Liver (tissue), 9 donors: Measurements from ENCODE around the gene ZNF211. TPM values are rescaled to one million over a fixed set of nuclear protein-coding genes. Genes with fewer than 3 reads are reported as not detected.

Experiments
- DNase-seq: peaks from one replicate; pipeline ENCODE4 v3.0.0-alpha.2; 2017; ENCODE audit warnings: low spot score
- H3K27ac ChIP-seq, 2 donors: one replicate each; pipeline ENCODE4 v1.7.0; 2013; ENCODE audit warnings: inconsistent platforms in 2 of 2, low read length in 2 of 2, control low read depth in 1 of 2, low read depth in 1 of 2, mild to moderate bottlenecking in 1 of 2
- H3K27me3 ChIP-seq, 4 donors: one replicate each; pipeline versions ENCODE4 v1.6.1 to v1.7.0; 2013; ENCODE audit warnings: low read length in 3 of 4, inconsistent platforms in 1 of 4, mild to moderate bottlenecking in 1 of 4, moderate library complexity in 1 of 4; ENCODE audit not compliant: control insufficient read depth in 4 of 4, insufficient read depth in 4 of 4
- H3K36me3 ChIP-seq, 4 donors: one replicate each; pipeline versions ENCODE4 v1.6.1 to v1.7.0; 2013; ENCODE audit warnings: low read length in 3 of 4, mild to moderate bottlenecking in 3 of 4, low read depth in 1 of 4, moderate library complexity in 1 of 4; ENCODE audit not compliant: control insufficient read depth in 4 of 4, insufficient read depth in 3 of 4
- H3K4me1 ChIP-seq, 4 donors: one replicate each; pipeline versions ENCODE4 v1.6.1 to v1.7.0; 2013; ENCODE audit warnings: low read length in 3 of 4, mild to moderate bottlenecking in 3 of 4, moderate library complexity in 1 of 4; ENCODE audit not compliant: control insufficient read depth in 4 of 4, insufficient read depth in 4 of 4
- H3K4me3 ChIP-seq, 3 donors: one replicate each; pipeline versions ENCODE4 v1.6.1 to v1.7.0; 2013; ENCODE audit warnings: low read length in 3 of 3, control low read depth in 1 of 3, low read depth in 1 of 3, mild to moderate bottlenecking in 1 of 3
- H3K9ac ChIP-seq, 2 donors: one replicate each; pipeline ENCODE4 v1.7.0; 2013; ENCODE audit warnings: low read length in 2 of 2, mild to moderate bottlenecking in 2 of 2, moderate library complexity in 2 of 2, control low read depth in 1 of 2, low read depth in 1 of 2
- H3K9me3 ChIP-seq, 4 donors: one replicate each; pipeline versions ENCODE4 v1.6.1 to v1.7.0; 2013; ENCODE audit warnings: low read length in 3 of 4; ENCODE audit not compliant: control insufficient read depth in 4 of 4
- CTCF ChIP-seq: fragments of 150-350 bp; IDR thresholded peaks from 2 replicates; pipeline ENCODE4 v1.5.1; 2017; ENCODE audit warnings: improper control_type of control experiment, low read depth, low read length; ENCODE audit not compliant: missing input control
- EGR1 ChIP-seq, 2 donors: IDR thresholded peaks; 2 replicates each; pipeline ENCODE4 v1.6.1; 2016 to 2018; ENCODE audit warnings: antibody characterized with exemption in 2 of 2, low read depth in 2 of 2
- FOXA1 ChIP-seq: IDR thresholded peaks from 2 replicates; pipeline ENCODE4 v1.6.1; 2016; ENCODE audit warnings: antibody characterized with exemption
- FOXA2 ChIP-seq: IDR thresholded peaks from 2 replicates; pipeline ENCODE4 v1.6.1; 2016; ENCODE audit warnings: antibody characterized with exemption
- GABPA ChIP-seq, 2 donors: IDR thresholded peaks in 1 of 2; conservative IDR thresholded peaks in 1 of 2; 2 replicates each; pipeline ENCODE4 v1.6.1; 2016; ENCODE audit warnings: antibody characterized with exemption in 2 of 2, mild to moderate bottlenecking in 1 of 2, moderate library complexity in 1 of 2
- HNF4A ChIP-seq, 2 donors: conservative IDR thresholded peaks; 2 replicates each; pipeline ENCODE4 v1.6.1; 2016; ENCODE audit warnings: antibody characterized with exemption in 2 of 2, mild to moderate bottlenecking in 2 of 2
- HNF4G ChIP-seq: IDR thresholded peaks from 2 replicates; pipeline ENCODE4 v1.6.1; 2016; ENCODE audit warnings: antibody characterized with exemption
- JUND ChIP-seq, 2 donors: IDR thresholded peaks; 2 replicates each; pipeline ENCODE4 v1.6.1; 2016; ENCODE audit warnings: antibody characterized with exemption in 2 of 2
- NR2F2 ChIP-seq: IDR thresholded peaks from 2 replicates; pipeline ENCODE4 v1.6.1; 2016; ENCODE audit warnings: antibody characterized with exemption
- RAD21 ChIP-seq, 2 donors: IDR thresholded peaks; 2 replicates each; pipeline ENCODE4 v1.6.1; 2016; ENCODE audit warnings: antibody characterized with exemption in 2 of 2, mild to moderate bottlenecking in 2 of 2
- REST ChIP-seq: IDR thresholded peaks from 2 replicates; pipeline ENCODE4 v1.6.1; 2016; ENCODE audit warnings: antibody characterized with exemption, mild to moderate bottlenecking
- SP1 ChIP-seq: IDR thresholded peaks from 2 replicates; pipeline ENCODE4 v1.6.1; 2018; ENCODE audit warnings: antibody characterized with exemption, mild to moderate bottlenecking
- TAF1 ChIP-seq: conservative IDR thresholded peaks from 2 replicates; pipeline ENCODE4 v1.6.1; 2016; ENCODE audit warnings: antibody characterized with exemption, mild to moderate bottlenecking
- WGBS: extraction: QIAGEN DNeasy Blood & Tissue Kit; methylation state at CpG from one replicate; pipeline ENCODE4 v1.1.7; 2013; 5-methylcytosine and 5-hydroxymethylcytosine counted together
- polyA plus RNA-seq, 2 donors: library from polyadenylated mRNA; stranded (reverse) in 1 of 2; unstranded in 1 of 2; fragments of 200-250 nt in 1 of 2; fragments of >200 nt in 1 of 2; fragmentation: Nextera tagmentation in 1 of 2; extraction: Ambion mirVana in 1 of 2; gene quantifications; one replicate each; pipeline versions ENCODE4 v1.2.1 to v1.2.3, GENCODE V29; 2013 to 2015
- total RNA-seq, 2 donors: library from RNA; depleted of rRNA; stranded (reverse); fragments of >200 nt; gene quantifications; one replicate each; pipeline ENCODE4 v1.2.3, GENCODE V29; 2014
- TF ChIP-seq, protein P1 (sequence below): IDR thresholded peaks from 2 replicates; pipeline ENCODE4 v1.6.1; 2016; ENCODE audit warnings: antibody characterized with exemption
- TF ChIP-seq, protein P2 (sequence below): IDR thresholded peaks from 2 replicates; pipeline ENCODE4 v1.6.1; 2016; ENCODE audit warnings: antibody characterized with exemption
- TF ChIP-seq, protein P3 (sequence below): IDR thresholded peaks from 2 replicates; pipeline ENCODE4 v1.6.1; 2016; ENCODE audit warnings: antibody characterized with exemption
- donor health status: healthy.
- donor health status: healthy.
- donor health status: healthy.
- donor health status: healthy.
- donor health status: healthy.

The ZNF211 gene
- total and polyA plus RNA-seq, 4 donors, result 2.0 to 7.0 (median 3.3) TPM

DNA sequence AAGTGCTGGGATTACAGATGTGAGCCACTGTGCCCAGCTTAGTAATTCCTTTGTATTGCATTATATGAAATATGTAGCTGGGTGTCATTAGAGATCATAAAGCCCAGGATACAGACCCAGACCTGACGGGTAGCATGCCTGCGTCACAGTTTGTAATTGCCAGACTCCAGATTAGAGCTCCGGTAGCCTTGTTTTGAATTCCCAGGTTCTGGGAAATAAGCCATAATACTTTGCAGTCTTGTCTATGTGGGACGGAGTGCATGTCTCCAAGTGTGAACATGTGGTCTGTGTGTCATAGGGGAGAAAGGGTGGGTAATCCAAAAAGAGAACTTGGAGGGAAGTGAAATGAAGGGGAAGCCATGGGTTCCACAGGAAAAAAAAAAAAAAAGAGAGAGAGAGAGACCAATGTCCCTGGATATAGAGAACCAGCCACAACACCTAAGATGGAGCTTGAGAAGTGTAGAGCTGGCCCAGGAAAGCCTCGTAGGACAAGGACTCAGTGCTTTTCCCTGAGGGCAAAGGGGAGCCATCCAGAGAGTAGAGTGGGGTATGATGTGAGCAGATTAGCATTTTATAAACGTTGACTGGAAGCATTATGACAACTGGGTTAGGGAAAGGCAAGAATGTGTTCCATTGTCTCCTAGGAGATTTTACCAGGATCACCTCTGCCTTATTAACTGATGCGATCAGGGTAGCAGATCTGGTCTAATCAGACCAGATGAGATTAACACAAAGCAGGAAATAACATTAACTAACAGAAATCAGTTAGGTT lies 38.3 kb downstream of the ZNF211 start:
- TF ChIP-seq RAD21 (IDR thresholded peaks at IDR 0.05) (no peak), FOXA1 (no peak)
- peaks cover 0 to 3% (median 1%) of the 10 kb centered on the region in 4 donors for H3K27me3 ChIP-seq
- H3K4me3 ChIP-seq, result no peak overlapping the region
- H3K9me3 ChIP-seq, result peaks cover 6 to 30% (median 21%) of the 10 kb centered on the region in 4 donors
- peaks cover 0 to 2% (median 0%) of the 10 kb centered on the region in 4 donors for H3K36me3 ChIP-seq
- H3K4me1 ChIP-seq, result no peaks in the 10 kb centered on the region
- H3K9ac ChIP-seq, result no peak overlapping the region
- DNase-seq, result no peak
- WGBS, result 66% methylated on average over 7 of the region's 7 CpGs
- no peak overlapping the region for H3K27ac ChIP-seq

GRCh38 chr19:57672466-57672865 lies 39.5 kb downstream of the ZNF211 start:
- no peak overlapping the region for H3K27ac ChIP-seq
- TF ChIP-seq, protein P1, sequence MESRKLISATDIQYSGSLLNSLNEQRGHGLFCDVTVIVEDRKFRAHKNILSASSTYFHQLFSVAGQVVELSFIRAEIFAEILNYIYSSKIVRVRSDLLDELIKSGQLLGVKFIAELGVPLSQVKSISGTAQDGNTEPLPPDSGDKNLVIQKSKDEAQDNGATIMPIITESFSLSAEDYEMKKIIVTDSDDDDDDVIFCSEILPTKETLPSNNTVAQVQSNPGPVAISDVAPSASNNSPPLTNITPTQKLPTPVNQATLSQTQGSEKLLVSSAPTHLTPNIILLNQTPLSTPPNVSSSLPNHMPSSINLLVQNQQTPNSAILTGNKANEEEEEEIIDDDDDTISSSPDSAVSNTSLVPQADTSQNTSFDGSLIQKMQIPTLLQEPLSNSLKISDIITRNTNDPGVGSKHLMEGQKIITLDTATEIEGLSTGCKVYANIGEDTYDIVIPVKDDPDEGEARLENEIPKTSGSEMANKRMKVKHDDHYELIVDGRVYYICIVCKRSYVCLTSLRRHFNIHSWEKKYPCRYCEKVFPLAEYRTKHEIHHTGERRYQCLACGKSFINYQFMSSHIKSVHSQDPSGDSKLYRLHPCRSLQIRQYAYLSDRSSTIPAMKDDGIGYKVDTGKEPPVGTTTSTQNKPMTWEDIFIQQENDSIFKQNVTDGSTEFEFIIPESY, result no peak
- TF ChIP-seq GABPA (IDR thresholded peaks at IDR 0.05 in 1 of 2, conservative IDR thresholded peaks at IDR 0.05 in 1 of 2), result no peak
- no peak for TF ChIP-seq FOXA2
- no peak for TF ChIP-seq SP1
- TF ChIP-seq, protein P2, sequence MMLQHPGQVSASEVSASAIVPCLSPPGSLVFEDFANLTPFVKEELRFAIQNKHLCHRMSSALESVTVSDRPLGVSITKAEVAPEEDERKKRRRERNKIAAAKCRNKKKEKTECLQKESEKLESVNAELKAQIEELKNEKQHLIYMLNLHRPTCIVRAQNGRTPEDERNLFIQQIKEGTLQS, result no peak
- no peak for TF ChIP-seq JUND (IDR thresholded peaks at IDR 0.05)
- TF ChIP-seq, protein P3, sequence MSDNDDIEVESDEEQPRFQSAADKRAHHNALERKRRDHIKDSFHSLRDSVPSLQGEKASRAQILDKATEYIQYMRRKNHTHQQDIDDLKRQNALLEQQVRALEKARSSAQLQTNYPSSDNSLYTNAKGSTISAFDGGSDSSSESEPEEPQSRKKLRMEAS, result no peak
- no peak for TF ChIP-seq EGR1 (IDR thresholded peaks at IDR 0.05; ENCODE audit: low read depth in 2 of 2)
- TF ChIP-seq NR2F2, result no peak
- no peak for TF ChIP-seq TAF1
- TF ChIP-seq CTCF, result no peak
- no peak for TF ChIP-seq HNF4A (conservative IDR thresholded peaks at IDR 0.05)
- TF ChIP-seq REST, result no peak
- TF ChIP-seq HNF4G, result no peak
- peaks cover 0 to 2% (median 0%) of the 10 kb centered on the region in 4 donors for H3K36me3 ChIP-seq
- no peak overlapping the region for H3K4me3 ChIP-seq
- H3K4me1 ChIP-seq, result no peaks in the 10 kb centered on the region
- H3K9me3 ChIP-seq, result peaks cover 5 to 24% (median 19%) of the 10 kb centered on the region in 4 donors
- WGBS, result 74% methylated on average over 4 of the region's 4 CpGs
- H3K27me3 ChIP-seq, result peaks cover 0 to 3% (median 0%) of the 10 kb centered on the region in 4 donors
- no peak for DNase-seq
- H3K9ac ChIP-seq, result no peak overlapping the region
